GM20431 (cell line): ENCODE data around the gene SLC4A4.
"Not testable (repeated sequence)": the region's sequence is repeated elsewhere in the genome, so short reads cannot be mapped to it uniquely, and the experiment has no call there.

Source experiments
- in situ Hi-C: fragments of 300-500 bp; cut with MseI, MboI; formaldehyde crosslinking; loops from one replicate; pipeline ENCODE4 v1.15.0; 2020; ENCODE audit warnings: low sequenced_read_pairs; ENCODE audit not compliant: unreplicated experiment

SLC4A4 gene

GRCh38 chr4:71404049-71404448 lies 65.2 kb downstream of the SLC4A4 start:
- in situ Hi-C loops: no loop called here

GRCh38 chr4:71405791-71406190 lies 67.0 kb downstream of the SLC4A4 start:
- in situ Hi-C loops: no loop called here

GRCh38 chr4:71406459-71406963 lies 67.7 kb downstream of the SLC4A4 start:
- in situ Hi-C loops: no loop called here

- in situ Hi-C loops: not testable (repeated sequence)
Observed at GRCh38 chr4:71408961-71409360, 70.1 kb downstream of the SLC4A4 start.

DNA sequence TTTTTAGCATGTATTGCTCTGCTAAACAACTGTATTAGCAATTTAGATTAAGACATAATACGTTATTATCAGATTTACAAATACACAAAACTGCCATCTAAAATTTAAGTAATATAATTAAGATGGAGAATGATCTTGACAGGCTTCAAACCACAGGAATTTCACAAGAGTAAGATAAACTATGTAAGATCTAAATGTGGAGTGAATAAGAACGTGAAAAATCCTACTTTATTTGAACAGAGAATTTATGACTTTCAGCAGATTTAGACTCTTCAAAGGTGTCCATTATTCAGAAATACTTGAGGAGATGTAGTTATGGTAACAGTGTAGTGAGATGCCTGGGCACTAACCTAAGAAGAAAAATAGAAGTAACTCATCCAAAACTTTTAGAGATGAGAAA lies 73.2 kb downstream of the SLC4A4 start:
- in situ Hi-C loops: no loop called here

DNA sequence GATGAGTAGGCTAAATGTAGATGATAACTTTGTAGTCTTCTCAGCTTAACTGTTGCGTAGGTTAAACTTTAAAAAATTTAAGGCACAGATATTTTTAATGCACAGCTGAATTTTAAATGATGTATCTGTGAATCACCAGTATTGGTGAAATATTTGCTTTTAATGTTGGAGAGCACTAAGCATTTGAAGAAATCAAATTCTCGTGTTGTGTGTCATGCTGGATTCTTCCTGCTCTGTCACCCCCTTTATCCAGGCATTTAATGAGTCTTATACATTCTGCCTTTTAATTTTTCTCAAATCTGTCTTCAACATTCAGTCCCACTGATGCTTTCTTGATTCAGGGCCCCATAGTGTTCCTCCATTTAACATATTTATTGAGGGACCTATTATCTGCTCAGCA lies 76.7 kb downstream of the SLC4A4 start:
- in situ Hi-C loops: no loop called here

DNA sequence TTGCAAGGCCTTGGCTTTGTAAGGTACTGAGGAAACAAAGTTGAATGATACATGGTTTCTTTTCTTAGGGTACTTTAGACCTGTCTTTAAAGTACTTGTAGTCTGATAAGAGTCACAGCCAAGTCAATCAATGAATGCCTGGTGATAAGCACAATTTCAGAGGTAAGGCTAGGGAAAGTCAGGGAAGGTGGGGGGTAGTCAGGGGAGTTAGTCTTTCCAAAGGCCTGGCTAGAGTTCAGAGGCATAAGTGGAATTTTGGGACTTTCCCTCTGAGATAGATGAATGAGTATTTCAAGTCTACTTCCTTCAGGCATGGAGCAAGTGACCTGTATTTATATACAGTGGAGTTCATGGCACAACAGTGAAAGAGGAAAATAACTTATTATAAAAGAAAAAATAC lies 78.3 kb downstream of the SLC4A4 start:
- in situ Hi-C loops: no loop called here

- in situ Hi-C loops: no loop called here
Observed at GRCh38 chr4:71426381-71427042, 87.7 kb downstream of the SLC4A4 start.

GRCh38 chr4:71429106-71429505 lies 90.3 kb downstream of the SLC4A4 start:
- in situ Hi-C loops: no loop called here

GRCh38 chr4:71429962-71430361 lies 91.1 kb downstream of the SLC4A4 start:
- in situ Hi-C loops: no loop called here

DNA sequence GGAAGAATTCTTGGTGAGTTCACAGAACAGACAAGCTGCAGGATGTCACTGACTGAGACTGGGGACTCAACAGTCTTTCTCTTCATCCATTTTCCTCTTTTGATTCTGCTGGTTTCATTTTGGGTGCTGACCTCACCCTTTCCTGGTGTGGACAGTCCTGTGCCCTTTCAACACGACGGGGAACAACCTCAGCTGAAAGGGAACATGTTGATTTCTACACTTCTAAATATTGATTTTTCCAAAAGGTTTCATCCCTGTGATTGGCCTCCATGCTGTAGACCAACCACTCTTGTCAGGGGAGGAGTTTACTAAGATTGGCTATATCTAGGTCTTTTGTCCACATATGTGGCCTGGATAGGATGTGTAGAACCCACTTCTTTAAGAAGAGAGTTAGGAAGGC lies 91.8 kb downstream of the SLC4A4 start:
- in situ Hi-C loops: no loop called here

DNA sequence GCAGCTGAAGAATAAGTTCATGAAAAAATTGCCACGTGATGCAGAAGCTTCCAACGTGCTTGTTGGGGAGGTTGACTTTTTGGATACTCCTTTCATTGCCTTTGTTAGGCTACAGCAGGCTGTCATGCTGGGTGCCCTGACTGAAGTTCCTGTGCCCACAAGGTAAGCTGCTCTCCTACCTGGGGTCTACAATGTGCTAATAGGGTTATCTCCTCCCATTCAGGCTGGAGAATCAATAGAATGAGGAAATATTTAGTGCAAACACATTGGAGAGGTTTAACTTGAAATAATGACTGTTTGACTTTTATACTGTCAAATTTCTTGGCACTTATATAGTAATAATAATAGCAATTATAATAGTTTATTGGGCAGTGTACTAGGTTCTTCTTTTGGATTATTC lies 101.8 kb downstream of the SLC4A4 start:
- in situ Hi-C loops: no loop called here

DNA sequence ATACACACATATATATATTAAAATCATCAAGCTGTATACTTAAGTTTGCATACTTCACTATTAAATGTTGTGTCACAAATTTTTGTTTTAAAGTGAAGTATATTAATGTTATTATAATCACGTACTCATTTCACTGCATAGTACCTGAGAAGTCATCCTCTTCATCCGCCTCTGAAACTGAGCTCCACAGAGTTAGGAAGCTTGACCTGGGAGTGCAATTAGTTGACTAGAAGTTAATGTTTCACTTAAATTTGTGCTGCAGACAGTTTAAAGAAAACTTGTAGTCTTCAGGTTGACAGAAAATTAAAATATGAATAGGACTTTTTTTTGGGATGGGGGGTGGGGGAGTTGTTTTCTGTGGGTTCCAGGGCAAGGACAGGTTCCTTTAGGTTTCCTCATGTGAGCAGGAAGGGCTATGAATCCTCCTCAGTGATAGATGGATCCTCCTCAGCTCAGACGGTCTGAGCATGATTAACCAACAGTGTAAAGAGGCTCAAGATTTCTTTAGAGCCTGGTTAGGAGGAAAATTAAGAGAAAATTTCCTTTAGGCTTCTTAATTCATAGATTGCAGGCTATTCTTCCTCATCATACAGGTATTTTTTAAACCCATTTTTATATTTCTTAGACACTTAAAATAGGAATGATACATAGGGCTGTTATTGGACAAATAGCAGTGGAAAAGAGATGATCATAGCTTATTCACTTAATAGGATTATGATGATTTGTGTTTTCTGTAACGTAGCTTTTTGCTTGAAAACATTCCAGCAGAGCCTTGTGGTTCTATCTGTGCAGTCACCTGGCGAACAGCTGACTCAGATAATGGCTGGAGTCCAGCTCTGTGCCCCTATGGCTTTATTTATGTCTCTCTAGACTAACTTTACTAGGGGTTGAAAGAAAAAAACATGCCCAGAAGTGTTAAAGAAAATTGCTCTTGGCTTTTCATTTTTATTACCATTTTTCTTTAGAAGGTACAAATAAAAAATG lies 102.7 kb downstream of the SLC4A4 start:
- in situ Hi-C loops: no loop called here

DNA sequence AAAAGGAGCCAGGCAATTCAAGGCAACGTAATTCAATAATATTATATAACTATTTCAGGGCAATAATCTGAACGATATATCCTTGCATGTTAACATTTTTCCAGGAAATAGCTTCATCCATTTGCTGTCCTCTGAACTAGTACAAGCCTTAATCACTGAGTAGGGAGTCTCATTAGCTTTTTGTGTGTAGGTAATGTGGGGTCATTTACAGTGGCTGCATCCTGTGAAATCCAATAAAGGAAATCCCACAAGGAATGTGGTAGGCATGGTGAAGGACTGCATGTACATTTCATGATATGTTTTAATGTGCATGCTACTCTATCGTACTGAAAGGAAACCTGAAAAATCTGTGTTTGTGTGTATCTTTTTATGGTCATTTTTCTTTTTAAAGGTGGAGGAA lies 103.5 kb downstream of the SLC4A4 start:
- in situ Hi-C loops: no loop called here

DNA sequence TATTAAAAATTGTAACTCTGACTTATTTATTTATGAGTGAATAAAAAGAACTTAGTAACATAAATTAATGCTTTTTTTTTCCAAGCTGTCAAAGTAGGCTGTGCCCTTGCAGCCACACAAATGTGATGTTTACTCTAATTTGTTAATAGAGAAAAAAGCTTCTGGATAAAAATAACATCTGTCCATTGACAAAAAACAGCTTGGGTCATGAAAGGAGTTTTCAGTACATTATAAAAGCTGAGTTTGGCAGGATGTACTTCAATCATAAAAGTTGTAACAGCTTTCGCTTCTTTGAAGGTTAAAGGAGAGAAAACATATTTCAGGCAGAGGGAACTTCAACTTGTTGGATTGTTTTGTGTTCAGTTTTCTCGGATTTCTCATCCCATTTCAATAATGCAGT lies 105.6 kb downstream of the SLC4A4 start:
- in situ Hi-C loops: no loop called here

- in situ Hi-C loops: no loop called here
Observed at GRCh38 chr4:71445811-71446210, 107.0 kb downstream of the SLC4A4 start.

DNA sequence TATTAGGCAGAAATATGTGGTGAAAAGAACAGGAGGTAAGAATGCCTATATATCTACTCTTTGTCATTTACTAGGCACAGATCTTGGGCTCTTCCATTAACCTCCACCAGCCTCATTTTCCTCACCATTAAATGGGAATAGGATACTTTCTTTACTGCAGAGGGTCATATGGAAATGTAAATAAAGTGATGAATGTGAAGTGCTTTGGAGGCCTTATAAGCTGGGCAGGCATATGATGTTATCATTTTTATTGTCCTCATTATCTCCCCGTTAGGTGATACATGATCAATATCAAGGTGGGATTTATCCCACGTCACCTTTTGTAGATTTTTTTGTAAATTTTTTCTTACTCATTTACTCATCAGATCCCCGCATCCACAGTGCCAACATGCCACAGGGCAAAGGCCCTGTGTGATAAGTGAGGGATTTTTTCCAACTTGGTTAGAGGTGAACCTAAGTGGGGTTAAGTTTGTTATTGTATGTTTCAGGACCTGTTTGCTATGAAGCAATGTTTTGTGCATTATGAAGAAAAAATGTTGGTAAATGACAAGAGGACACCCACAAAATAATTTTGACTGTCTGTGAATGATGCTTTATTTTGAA lies 107.8 kb downstream of the SLC4A4 start:
- in situ Hi-C loops: no loop called here

GRCh38 chr4:71449040-71449439 lies 110.2 kb downstream of the SLC4A4 start:
- in situ Hi-C loops: no loop called here

- in situ Hi-C loops: no loop called here
Observed at GRCh38 chr4:71449878-71450277, 111.1 kb downstream of the SLC4A4 start.

DNA sequence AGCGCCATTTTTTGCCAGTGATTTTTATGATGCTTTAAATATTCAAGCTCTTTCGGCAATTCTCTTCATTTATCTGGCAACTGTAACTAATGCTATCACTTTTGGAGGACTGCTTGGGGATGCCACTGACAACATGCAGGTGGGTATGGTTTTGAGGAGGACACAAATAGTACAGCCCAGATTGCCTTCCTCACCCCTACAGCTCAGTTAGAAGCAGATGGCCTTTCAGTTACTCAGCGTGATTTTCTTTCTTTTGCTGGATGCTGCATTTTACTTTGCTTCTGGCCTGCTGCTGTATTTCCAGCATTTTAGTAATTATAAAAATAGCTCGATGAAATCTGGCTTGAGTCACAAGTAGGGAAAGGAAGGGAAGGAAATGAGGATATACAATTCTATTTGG lies 114.7 kb downstream of the SLC4A4 start:
- in situ Hi-C loops: no loop called here

DNA sequence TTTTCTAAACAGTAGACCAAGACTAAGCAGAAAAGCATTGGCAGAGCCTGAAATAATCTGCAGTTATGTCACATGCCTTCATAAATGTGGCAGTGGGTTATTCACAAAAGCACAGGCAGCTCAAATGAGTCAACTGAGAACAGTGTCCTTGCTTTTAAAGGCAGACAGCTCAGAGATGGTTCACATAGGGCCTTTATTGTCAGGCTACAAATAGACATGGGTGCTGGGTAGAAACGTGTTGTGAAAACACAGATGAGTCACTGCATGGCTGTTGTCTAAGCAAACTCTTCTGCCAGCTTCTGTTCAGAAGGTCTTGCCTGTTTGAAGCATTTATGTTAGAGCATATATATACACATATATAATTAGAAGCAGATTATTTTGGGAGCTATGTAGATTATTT lies 118.0 kb downstream of the SLC4A4 start:
- in situ Hi-C loops: no loop called here
